NT2/D1 (cell line): Measurements from ENCODE around the gene FNDC5.

Experiments
- SUZ12 ChIP-seq: IDR thresholded peaks from 2 replicates; pipeline ENCODE4 v1.6.1; 2011; ENCODE audit not compliant: insufficient read length, insufficient read depth; ENCODE audit errors: extremely low read depth
- YY1 ChIP-seq: IDR thresholded peaks from 2 replicates; pipeline ENCODE4 v1.6.1; 2011; ENCODE audit not compliant: insufficient read length, insufficient read depth
- ZNF274 ChIP-seq: IDR thresholded peaks from 2 replicates; pipeline ENCODE4 v1.6.1; 2011; ENCODE audit warnings: mild to moderate bottlenecking, low read depth, low read length

DNA sequence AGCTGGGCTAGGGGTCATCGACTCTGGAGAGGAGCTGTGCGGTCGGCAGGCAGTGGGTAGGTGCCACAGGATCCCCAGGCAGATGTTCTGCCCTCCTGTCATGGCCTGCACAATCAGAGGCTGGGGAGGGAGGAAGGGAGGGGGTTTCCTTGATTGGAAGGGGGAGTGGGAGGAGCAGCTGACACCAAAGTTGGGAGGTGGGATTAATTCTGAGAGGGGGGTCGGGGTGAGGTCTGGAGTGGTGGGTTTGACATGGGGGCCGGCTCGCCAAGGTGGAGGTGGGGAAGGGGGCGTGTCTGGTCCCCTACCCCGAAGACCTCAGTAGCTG lies 14.9 kb upstream of the FNDC5 start:
- TF ChIP-seq YY1 (no peak), SUZ12 (no peak), ZNF274 (no peak)
